HG03064 (cell line): ENCODE results near the gene GPR176.

Experiments
- ATAC-seq: cut with Tn5 transposase; IDR thresholded peaks from one replicate; pipeline ENCODE4 v1.9.1; 2021; ENCODE audit warnings: low read depth; ENCODE audit not compliant: unreplicated experiment

The GPR176 gene

DNA sequence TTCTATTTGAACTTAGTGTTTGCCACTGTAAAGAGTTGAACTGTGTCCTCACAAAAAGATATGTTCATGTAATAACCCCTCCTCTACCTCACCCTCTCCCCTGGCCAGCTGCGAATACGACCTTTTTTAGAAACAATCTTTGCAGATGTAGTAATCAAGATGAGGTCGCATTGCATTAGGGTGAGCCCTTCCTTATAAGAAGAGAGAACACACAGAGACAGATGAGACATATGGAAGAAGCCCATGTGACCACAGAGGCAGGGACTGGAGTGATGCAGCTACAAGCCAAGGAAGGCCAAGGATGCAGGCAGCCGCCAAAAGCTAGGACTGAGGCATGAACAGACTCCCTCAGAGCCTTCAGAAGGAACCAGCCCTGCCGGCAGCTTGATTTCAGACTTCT is 27.6 kb downstream of the GPR176 start:
- ATAC-seq, result no peak

DNA sequence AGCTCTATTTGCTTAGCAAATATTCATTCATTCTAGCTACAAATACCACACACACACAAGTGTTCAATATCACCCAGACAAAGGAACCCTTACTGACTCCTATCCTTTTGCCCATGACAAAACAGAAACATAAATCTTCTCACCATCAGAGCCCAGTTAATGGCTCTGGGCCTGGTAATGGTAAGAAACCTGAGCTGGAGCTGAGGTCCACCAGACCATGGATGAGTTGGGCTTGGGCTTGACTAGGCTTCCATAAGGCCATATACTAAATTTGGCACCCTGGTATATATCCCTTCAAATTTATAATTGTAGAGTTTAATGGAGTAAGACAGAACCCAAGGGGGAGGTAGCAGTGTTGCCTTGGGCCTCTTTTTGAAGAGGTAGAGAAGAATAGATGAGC is 29.4 kb downstream of the GPR176 start:
- ATAC-seq, result no peak

DNA sequence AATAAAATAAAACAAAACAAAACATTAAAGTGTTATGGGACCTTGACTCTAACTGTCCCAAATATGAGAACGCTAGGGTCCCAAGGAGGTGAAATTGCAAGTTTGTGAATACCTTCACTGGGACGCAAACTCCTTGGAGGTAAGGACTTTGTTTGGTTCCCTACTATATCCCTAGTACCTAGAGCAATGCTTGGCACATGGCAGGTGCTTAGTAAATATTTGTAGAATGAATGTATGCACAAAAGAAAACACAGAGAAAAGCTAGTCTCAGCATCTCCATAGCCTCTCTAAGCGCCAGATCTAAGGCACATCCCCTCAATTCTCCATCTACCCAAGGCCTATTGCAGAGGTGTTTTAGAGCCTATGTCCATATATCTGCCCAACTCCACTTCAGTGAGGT is 30.5 kb downstream of the GPR176 start:
- no peak for ATAC-seq

DNA sequence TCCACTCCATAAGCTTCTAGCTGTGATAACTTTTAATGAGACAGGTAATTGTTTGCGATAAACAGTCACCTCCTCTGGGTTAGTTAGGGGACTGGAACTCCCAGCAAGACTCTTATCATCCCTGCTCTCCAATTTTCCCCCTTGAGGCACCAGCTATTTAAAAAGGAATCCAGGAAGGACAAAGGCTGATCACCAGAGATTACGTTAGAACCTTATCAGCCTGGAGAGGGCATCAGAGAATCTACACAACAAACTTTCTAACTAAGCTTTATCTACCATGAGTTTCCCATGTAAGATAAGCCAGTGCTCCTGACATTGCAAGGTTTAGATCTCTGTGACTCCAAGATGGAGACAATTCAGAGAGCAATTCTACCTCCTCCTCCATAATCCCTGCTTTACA is 31.3 kb downstream of the GPR176 start:
- no peak for ATAC-seq

DNA sequence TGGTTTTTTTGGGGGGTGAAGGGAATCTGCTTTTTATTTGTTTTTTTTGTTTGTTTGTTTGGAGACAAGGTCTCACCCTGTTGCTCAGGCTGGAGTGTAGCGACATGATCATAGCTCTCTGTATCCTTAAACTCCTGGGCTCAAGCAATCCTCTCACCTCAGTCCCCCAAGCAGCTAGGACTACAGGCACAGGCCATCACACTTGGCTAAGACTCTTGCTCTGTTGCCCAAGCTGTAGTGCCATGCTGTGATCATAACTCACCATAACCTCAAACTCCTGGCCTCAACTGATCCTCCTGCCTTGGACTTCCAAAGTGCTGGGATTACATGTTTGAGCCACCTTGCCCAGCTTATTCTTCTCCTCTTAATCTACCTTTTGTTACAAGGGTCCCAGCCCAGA is 31.8 kb downstream of the GPR176 start:
- no peak for ATAC-seq

DNA sequence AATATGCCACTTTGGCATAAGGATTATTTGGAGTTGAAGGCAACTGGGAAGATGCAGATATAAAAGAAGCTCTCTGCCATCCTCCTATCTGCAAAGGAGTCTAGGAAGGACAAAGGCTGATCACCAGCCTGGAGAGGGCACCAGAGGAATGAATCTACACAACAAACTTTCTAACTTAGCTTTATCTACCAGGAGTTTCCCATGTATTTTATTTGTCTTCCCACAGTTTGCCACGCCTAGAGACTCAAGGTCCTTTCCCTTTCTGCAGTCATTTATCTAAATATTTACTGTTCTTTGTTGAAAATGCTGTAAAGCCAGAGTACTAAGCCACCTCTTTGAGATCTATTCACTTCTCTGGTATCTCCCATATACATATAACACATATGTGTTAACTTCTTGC is 32.2 kb downstream of the GPR176 start:
- no peak for ATAC-seq

DNA sequence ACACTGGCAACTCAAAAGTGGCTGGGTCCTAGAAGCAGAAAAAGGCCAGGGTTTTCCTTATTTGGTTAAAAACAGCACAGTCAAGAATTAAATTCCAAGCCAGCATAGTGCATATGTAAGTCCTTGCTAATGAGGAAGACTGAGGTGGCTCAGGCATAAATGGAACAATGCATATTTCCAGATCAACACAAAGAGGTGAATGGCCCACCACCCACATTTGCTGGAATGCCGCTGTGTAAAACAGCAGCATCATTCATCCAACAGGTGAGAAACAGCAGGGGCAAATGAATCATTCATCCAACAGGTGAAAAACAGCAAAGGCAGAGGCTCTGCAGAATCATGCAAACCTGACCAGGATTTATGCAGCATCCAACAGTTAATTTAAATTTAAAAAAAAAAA is 32.9 kb downstream of the GPR176 start:
- ATAC-seq, result no peak

DNA sequence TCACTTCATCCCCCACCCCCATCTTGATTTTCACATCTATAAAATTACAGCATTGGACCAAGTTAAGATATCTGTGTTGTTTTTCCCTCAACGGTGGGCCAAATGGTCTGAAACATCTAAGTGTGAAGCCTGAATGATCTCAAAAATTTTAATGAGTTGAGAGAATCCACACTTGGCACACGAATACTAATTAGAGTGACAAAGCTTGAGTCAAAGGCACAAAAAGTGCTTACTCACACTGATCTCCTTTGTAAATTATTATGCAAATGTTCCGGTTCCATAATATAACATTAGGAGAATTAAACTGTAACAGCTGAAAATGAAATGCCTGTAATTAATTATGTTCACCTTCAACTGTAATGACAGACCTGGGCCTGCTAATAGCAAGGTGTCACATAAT is 33.6 kb downstream of the GPR176 start:
- no peak for ATAC-seq

DNA sequence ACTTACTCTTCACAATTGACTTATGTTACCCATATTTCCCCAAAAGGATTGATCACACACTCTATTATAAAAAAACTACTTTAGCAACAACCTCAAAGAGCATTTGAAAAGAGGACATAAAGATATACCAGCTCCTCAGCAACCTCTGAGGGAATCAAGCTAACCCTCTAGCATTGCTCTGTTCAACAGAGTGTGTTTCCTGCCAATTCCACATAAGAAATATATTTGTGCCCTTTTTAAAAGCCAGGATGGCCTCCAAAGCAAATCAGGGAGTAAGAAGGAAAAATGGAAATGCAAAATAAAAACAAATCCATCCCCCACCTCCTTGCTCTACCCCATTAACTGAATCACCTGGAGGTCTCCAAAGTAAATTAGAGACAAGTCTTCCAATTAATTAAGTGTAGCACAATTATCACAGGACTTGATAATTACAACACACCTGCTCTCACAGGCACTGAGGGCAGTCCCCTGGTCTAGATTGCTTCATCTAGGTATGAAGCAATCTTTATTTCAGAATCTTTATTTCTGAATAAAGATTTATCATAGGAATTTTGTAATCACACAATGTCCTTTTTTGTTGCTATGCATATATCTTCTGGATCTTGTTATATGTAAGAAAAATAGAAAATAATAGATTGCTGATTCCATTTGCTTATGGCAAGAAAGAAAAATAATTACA is 34.8 kb downstream of the GPR176 start:
- no peak for ATAC-seq

DNA sequence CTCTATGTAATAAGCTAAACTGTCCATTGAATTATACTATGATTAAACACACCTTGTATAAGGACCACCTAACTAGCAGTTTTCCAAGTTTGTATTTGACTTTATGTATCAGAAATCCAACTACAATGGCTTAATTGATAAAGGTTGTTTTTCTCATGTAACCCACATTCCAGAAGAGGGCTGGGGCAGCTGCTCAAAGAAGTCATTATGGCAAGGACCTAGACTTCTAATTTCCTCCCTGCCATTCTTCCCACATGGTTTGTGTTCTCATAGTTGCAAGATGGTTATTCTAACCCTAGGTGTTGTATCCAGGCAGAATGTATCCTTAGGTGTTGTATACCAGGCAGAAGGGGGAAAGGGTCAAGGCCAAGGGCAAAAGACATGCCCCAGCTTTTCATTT is 35.7 kb downstream of the GPR176 start:
- no peak for ATAC-seq

DNA sequence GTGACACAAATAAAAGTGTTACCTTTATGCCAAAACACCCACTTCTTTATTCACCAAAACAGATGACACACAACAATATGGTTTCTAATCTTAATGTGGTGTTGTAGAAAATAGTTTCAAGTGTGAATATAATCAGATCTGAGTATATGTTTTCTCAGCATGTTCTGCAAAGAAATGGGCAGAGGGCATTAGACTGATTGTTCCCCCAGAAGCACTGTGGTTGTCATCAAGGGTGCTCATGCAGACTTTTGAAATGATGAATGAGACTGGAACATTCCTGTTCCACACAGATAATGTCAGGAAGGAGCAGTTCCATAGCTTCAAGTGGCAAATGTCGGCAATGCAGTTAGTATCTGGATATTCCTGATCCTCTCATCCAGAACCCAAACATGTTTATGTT is 37.5 kb downstream of the GPR176 start:
- ATAC-seq, result no peak

DNA sequence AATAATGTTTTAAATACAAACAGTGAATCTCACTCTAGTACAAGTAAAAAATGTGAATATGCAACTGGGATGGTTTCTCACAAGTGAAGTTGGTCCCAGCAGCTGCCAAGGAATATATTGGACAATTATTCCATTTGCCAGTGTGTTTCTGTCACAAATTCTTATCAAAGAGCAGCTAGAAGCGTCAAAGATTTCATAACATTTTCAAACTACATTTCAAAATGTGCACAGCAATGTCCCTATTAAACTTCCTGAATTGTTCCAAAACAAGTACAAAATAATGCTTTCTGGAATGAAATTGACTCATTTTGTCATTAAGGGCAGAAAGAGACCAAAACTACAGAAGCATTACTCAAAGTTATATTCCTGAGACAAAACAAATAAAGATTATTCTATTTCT is 38.3 kb downstream of the GPR176 start:
- no peak for ATAC-seq

DNA sequence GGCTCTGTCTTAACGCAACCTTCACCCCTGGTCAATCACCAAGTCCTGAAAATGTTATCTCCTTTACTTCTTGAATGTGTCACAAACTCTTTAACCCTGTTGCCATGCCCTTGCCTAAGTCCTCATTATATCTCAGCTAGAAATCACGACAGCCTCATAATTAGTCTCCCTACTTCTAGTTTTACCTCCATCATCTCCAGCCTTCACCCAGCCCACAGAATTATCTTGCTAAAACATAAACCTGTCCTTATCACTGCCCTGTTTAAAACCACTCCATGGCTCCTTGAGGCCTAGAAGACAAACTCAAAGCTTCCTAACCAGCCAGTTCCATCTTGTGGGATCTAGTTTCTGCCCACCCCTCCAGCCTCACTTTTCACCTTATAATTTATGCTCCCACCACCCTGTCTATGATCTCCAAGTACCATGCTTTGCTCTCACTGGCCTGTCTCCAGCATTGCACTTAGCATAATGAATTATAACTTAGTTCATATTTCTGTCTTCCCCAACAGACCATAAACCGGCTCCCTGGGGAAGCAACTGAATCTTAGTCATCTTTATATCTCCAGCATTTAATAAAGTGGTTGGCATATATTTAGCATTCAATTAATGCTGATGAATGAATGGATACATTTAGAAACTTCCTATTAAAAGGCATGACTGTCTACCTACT is 39.2 kb downstream of the GPR176 start:
- no peak for ATAC-seq

DNA sequence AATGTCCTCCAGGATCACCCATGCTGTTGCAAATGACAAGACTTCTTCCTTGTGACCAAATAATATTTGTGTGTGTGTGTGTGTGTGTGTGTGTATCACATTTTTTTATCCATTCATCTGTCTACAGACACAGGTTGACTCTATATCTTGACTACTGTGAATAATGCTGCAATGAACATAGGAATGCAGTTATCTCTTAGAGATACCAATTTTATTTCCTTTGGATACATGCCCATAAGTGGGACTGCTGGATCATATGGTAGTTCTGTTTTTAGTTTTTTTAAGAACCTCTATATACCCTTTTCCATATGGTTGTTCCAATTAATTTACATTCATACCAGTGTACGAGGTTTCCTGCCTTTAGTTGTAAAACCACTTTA is 41.7 kb downstream of the GPR176 start:
- no peak for ATAC-seq

DNA sequence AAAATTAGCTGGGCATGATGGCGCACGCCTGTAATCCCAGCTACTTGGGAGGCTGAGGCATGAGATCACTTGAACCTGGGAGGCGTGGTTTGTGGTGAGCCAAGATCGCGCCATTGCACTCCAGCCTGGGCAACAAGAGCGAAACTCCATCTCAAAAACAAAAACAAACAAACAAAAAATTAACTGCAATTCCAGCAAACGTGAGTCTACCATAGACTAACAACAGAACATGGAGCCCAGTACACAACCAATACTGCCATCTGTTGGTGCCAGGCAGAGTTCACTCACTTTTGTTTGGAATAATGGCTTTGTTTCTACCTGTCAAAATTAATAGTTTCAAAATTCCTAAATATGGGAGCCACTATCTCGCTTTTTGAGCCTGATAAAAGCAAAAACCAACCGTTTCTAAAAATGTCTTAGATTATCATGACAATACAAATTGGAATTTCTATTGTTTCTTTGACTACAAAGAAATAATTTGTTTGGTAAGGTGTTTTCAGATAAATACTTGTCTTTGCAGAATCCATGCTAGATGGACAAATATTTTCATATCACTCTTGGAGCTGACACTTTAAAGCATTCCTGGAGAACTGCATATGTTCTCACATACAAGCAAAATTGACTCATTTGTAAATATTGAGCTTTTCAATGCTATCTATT is 45.0 kb downstream of the GPR176 start:
- ATAC-seq, result no peak

DNA sequence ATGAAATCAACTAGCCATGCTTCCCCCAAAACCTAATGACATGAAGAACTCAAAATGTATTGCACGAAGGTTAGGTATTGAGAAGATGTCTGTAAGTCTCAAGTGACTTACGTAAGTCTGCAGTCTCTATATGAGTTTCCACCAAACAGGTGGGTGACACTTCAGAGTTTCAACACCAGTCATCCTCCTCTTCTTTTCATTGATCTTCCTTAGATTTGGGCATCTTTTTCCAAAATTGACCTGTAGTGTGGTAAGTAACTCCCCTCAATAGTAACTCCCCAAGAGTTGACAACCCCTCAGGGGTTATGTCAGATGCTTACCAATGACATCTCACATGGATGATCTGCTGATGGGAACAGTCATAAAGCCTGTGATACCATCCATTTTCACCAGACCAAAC is 46.1 kb downstream of the GPR176 start:
- ATAC-seq, result no peak

DNA sequence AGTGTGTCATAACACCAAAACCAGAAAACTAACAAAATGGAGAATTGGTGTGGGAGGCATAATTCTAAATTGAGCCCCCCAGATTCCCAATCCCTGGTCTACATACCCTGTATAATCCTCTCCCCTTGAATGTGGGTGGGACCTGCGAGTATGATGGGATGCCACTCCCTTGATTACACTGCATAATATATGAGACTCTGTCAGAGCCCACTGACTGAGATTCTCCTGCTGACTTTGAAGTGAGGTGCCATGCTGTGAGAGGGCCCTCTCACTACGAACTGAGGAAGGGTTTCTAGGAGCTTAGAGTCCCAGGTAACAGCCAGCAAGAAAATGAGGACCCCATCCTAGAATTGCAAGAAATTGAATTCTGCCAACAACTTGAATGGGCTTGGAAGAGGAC is 49.5 kb downstream of the GPR176 start:
- ATAC-seq, result no peak

DNA sequence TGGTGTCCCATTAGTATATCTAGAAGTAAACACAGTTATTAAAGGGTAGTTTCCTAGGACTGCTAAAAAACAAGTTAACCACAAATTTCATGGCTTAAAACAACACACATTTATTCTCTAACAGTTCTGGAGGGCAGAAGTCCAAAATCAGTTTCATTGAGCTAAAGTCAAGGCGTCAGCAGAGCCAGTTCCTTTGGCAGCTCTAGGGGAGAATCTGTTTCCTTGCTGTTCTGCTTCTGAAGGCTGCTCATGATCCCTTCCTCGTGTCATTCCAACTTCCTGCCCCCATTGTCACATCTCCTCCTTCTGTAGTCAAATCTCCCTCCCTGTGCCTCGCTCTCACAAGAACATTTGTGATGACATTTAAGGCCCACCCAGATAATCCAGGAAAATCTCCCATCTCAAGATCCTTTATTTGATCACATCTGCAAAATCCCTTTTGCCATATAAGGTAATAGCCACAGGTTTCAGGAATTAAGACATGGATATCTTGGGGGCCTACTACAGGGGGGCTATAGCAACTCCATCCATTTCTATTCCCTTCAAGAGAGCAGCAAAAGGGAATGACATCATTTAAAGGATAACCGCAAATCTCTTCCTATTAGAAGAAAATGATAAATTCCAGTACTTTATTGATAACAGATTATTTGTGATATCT is 50.1 kb downstream of the GPR176 start:
- ATAC-seq, result no peak

DNA sequence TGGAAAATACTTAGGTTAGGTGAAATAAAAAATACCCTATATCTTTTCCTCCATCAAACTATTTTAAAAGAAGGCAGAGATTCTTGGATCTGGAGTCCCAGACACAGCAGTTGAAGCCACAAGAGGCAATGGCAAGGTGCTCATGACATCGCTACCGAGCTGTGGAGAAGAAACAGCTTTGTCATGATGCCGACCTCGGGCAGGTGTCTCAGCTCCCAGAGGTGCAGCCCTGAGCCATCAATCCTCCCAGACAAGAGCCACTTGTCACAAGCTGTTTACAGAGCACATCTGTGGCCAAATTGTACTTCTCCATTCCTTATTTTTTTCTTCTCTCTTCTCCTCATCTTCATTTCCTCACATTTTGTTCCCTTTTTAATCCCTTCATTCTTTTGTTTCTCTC is 50.8 kb downstream of the GPR176 start:
- no peak for ATAC-seq

DNA sequence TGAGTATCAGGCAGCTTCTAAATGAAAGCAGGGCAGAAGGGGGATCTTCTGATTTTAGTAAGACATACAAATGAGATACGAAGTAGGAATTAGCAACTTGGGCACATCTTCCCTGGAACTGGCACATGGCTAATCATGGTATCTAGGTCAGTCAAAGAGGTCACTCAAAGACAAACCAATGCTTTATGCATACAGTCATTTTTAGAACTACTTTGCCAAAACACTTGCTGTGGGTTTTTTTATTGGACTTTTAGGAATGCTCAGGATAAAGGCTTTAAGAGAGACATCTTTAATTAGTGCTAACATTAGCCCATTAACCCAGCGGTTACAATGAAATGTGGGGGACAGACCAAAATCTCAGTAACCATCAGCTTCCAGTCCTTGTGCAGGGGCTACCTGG is 51.7 kb downstream of the GPR176 start:
- ATAC-seq, result no peak

DNA sequence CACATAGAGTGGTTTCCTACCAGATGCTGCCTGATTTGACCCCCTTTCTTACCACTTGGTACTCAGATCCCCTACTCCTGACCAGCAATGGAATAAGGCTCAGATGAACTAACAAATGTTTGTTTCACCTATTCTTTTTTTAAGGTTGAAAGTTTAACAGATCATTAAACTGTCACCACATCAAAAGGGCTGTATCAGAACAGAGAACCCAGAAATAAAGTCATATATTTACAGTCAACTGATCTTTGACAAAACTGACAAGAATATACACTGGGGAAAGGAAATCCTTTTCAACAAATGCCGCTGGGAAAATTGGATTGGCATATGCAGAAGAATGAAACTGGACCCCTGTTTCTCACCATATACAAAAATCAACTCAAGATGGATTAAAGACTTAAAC is 56.0 kb downstream of the GPR176 start:
- no peak for ATAC-seq

DNA sequence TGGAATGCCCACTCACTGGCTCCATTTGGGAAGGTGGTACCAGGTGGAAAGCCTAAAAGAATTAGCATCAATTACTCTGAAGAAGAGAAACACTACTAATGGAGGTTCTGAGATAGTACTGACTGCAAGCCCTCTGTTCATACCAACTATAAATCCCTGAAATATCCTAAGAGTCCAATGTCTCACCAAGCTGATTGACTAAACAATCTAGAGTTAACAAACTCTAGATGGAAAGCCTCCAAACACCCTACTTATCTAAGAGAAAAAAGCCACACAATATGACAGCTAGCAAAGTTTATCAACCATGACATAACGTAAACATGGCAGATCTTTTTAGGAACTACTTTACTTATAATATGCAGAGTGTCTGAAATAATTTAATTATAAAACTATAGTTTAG is 59.2 kb downstream of the GPR176 start:
- no peak for ATAC-seq
